SK-N-SH (cell line): Measurements from ENCODE around the gene DACH1. TPM values are rescaled to one million over a fixed set of nuclear protein-coding genes. Genes with fewer than 3 reads are reported as not detected.

Experiments
- CTCF ChIA-PET: fragments of 300-600, 350-600 bp; formaldehyde crosslinking; extraction: SDS; loops from one replicate; lab custom pipeline; 2021; lab: Yijun Ruan, JAX
- POLR2A ChIA-PET: fragments of 350-600 bp; sonication (Branson Sonifier 250); formaldehyde crosslinking; extraction: SDS; loops from one replicate; lab custom pipeline; 2020; ENCODE audit warnings: antibody characterized with exemption, inconsistent platforms; lab: Yijun Ruan, JAX
- DNase-seq: peaks from one replicate; pipeline ENCODE4 v3.0.0; 2012
- H2AFZ ChIP-seq: fragments of 200-600 bp; sonication (generic); 2 replicates; pipeline ENCODE4 v1.8.1; 2016; ENCODE audit warnings: antibody characterized with exemption, mild to moderate bottlenecking, low read depth
- H3F3A ChIP-seq: fragments of 200-600 bp; sonication (generic); replicated peaks from 2 replicates; pipeline ENCODE3; 2016; ENCODE audit warnings: antibody characterized with exemption, mild to moderate bottlenecking; ENCODE audit not compliant: insufficient read depth
- H3K27ac ChIP-seq, 2 experiments: fragments of 200-500 bp in 1 of 2; fragments of 200-600 bp in 1 of 2; sonication (Bioruptor generic) in 1 of 2; sonication (generic), shearing (Covaris generic) in 1 of 2; 2 replicates each; pipeline versions ENCODE4 v1.5.1 to v1.6.1; 2014 to 2016; ENCODE audit warnings: low read depth in 2 of 2, inconsistent platforms in 1 of 2, low read length in 1 of 2, mild to moderate bottlenecking in 1 of 2, mixed read lengths in 1 of 2
- H3K27me3 ChIP-seq: fragments of 200-600 bp; sonication (generic), shearing (Covaris generic); 2 replicates; pipeline ENCODE4 v1.6.1; 2016; ENCODE audit warnings: mixed run types; ENCODE audit not compliant: insufficient read depth
- H3K36me3 ChIP-seq, 2 experiments: fragments of 200-500 bp in 1 of 2; fragments of 200-600 bp in 1 of 2; sonication (Bioruptor generic) in 1 of 2; sonication (generic) in 1 of 2; replicated peaks in 1 of 2; 2 replicates each; pipeline versions ENCODE3 to v1.5.1; 2014 to 2016; ENCODE audit warnings: low read length in 1 of 2, mild to moderate bottlenecking in 1 of 2; ENCODE audit not compliant: insufficient read depth in 2 of 2, control insufficient read depth in 1 of 2
- H3K4me1 ChIP-seq, 2 experiments: fragments of 200-500 bp in 1 of 2; fragments of 200-600 bp in 1 of 2; sonication (Bioruptor generic) in 1 of 2; sonication (generic), shearing (Covaris generic) in 1 of 2; 2 replicates each; pipeline versions ENCODE4 v1.5.1 to v1.6.1; 2014 to 2016; ENCODE audit warnings: low read depth in 1 of 2, low read length in 1 of 2, mixed run types in 1 of 2; ENCODE audit not compliant: insufficient read depth in 2 of 2, control insufficient read depth in 1 of 2
- H3K4me2 ChIP-seq: fragments of 200-600 bp; sonication (generic), shearing (Covaris generic); 2 replicates; pipeline ENCODE4 v1.6.1; 2017; ENCODE audit warnings: mixed run types
- H3K4me3 ChIP-seq, 2 experiments: fragments of 200-500 bp in 1 of 2; fragments of 200-600 bp in 1 of 2; sonication (Bioruptor generic) in 1 of 2; sonication (generic), shearing (Covaris generic) in 1 of 2; 2 replicates each; pipeline versions ENCODE4 v1.5.1 to v1.8.1; 2014 to 2016; ENCODE audit warnings: low read depth in 2 of 2, inconsistent platforms in 1 of 2, low read length in 1 of 2, mild to moderate bottlenecking in 1 of 2, mixed read lengths in 1 of 2, moderate library complexity in 1 of 2
- H3K79me2 ChIP-seq: fragments of 200-600 bp; sonication (generic); 2 replicates; pipeline ENCODE4 v1.8.1; 2017; ENCODE audit warnings: mild to moderate bottlenecking; ENCODE audit not compliant: insufficient read depth
- H3K9ac ChIP-seq: fragments of 200-600 bp; sonication (generic); 2 replicates; pipeline ENCODE4 v1.6.1; 2017; ENCODE audit warnings: mixed run types
- H3K9me2 ChIP-seq: fragments of 200-600 bp; sonication (generic); 2 replicates; pipeline ENCODE4 v1.6.1; 2017; ENCODE audit warnings: mixed run types
- H3K9me3 ChIP-seq: fragments of 200-600 bp; sonication (generic); 2 replicates; pipeline ENCODE4 v1.6.1; 2017; ENCODE audit warnings: mixed run types, mild to moderate bottlenecking, moderate library complexity
- H4K20me1 ChIP-seq: fragments of 200-600 bp; sonication (generic); 2 replicates; pipeline ENCODE4 v1.6.1; 2017; ENCODE audit warnings: mild to moderate bottlenecking, mixed run types; ENCODE audit not compliant: insufficient read depth
- CHD2 ChIP-seq: fragments of 150-350 bp; IDR thresholded peaks from 2 replicates; pipeline ENCODE4 v1.6.1; 2018; ENCODE audit warnings: low read length; ENCODE audit not compliant: partially characterized antibody
- CTCF ChIP-seq: fragments of 200-600 bp; sonication (generic); IDR thresholded peaks from 2 replicates; pipeline ENCODE4 v1.6.1; 2017; ENCODE audit warnings: antibody characterized with exemption, mild to moderate bottlenecking, moderate library complexity
- EZH2phosphoT487 ChIP-seq: fragments of 200-600 bp; sonication (generic); IDR thresholded peaks from 2 replicates; pipeline ENCODE4 v1.6.1; 2017; ENCODE audit warnings: low read depth, mixed run types, mild to moderate bottlenecking, antibody characterized with exemption, moderate library complexity, borderline replicate concordance
- MEF2A ChIP-seq: IDR thresholded peaks from 2 replicates; pipeline ENCODE4 v1.4.0; 2012; ENCODE audit warnings: low read depth, borderline replicate concordance
- NRF1 ChIP-seq: IDR thresholded peaks from 2 replicates; pipeline ENCODE4 v1.6.1; 2012; ENCODE audit warnings: low read depth, mild to moderate bottlenecking, low read length
- POLR2AphosphoS5 ChIP-seq: IDR thresholded peaks from 2 replicates; pipeline ENCODE4 v1.6.1; 2012; ENCODE audit warnings: low read depth, low read length
- TAF1 ChIP-seq: IDR thresholded peaks from 2 replicates; pipeline ENCODE4 v1.6.1; 2012; ENCODE audit warnings: low read depth, mild to moderate bottlenecking, low read length, moderate library complexity, borderline replicate concordance
- USF1 ChIP-seq: IDR thresholded peaks from 2 replicates; pipeline ENCODE4 v1.4.0; 2012; ENCODE audit warnings: low read depth, borderline replicate concordance
- ZBTB33 ChIP-seq: IDR thresholded peaks from 2 replicates; pipeline ENCODE4 v1.4.0; 2012; ENCODE audit warnings: low read depth, borderline replicate concordance
- WGBS: methylation state at CpG from one replicate; pipeline ENCODE4 v1.1.6; 2017; ENCODE audit warnings: low lambda C conversion rate; 5-methylcytosine and 5-hydroxymethylcytosine counted together
- polyA plus RNA-seq, 3 experiments: library from polyadenylated mRNA; depleted of rRNA; stranded (reverse); fragments of >200 nt; gene quantifications; 2 replicates each; pipeline ENCODE4 v1.2.3, GENCODE V29; 2012
- TF ChIP-seq, protein P1 (sequence below): IDR thresholded peaks from 2 replicates; pipeline ENCODE4 v1.4.0; 2012; ENCODE audit warnings: low read depth
- TF ChIP-seq, protein P2 (sequence below): fragments of 150-350 bp; IDR thresholded peaks from 2 replicates; pipeline ENCODE4 v1.6.1; 2017; ENCODE audit warnings: antibody characterized with exemption, low read length, low read depth, borderline replicate concordance

DACH1 gene
- polyA plus RNA-seq, 1 of the 3 experiments (the other 2 are of a cell fraction) = 0.21 TPM

- no peak for TF ChIP-seq ZBTB33
- TF ChIP-seq, all 33 proteins: peak for 0
Measured at GRCh38 chr13:71882120-71882519, 15.1 kb upstream of the DACH1 start (continued).

DNA sequence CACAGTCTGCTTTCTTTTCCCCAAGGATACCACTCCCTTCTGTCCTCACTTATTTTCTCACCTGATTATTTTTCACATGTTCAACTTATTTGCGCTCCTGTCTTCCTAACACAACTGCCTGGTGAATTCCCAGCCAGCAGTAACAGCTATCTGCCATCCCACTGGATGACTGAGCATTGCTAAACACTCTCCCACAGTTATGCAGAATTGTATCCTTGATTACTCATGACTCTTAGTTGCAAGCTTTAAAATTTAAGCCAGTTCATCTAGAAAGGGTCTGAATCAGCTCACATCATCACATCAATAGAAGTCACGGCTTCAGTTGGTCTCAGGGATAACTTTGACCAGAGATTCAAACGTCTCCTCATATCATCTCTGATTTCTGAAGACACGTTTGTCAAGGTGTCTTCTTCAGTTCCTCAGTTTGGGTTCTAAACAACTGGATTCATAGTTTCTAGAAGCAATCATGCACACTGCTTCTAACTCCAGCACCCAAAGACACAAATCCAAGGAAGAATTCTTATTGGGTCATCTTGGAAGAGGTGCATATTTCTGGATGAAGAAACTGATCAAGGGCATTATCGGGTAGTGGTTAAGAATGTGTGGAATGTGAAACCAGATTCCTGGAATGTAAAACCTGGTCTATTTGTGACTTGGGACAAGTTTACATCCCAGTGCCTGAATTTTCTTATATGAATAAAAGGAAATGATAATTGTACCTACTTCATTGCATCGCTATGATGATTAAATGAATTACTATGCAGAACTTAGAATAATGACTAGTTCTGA lies 13.9 kb upstream of the DACH1 start:
- no peaks in the 10 kb centered on the region for H3K9me2 ChIP-seq
- no peak overlapping the region for H3K9ac ChIP-seq
- no peak overlapping the region for H3K27ac ChIP-seq
- no peaks in the 10 kb centered on the region for H3K9me3 ChIP-seq
- peaks cover 7% of the 10 kb centered on the region for H3F3A ChIP-seq
- no peaks in the 10 kb centered on the region for H3K36me3 ChIP-seq
- DNase-seq = no peak
- no peak overlapping the region for H3K4me3 ChIP-seq
- peaks cover 0 to 2% of the 10 kb centered on the region in 2 experiments; a peak in 1 of 4 replicates for H3K4me1 ChIP-seq
- 73% methylated on average over 6 of the region's 6 CpGs for WGBS
- no peaks in the 10 kb centered on the region for H3K79me2 ChIP-seq
- no peak overlapping the region for H3K4me2 ChIP-seq
- CTCF ChIA-PET = interaction anchor here (1.1 to 2.6 kb wide), 2 partner anchors 920 to 1158 kb away, joined by 4 to 8 read pairs; no protein-coding TSS in a partner anchor
- H3K27me3 ChIP-seq = no peaks in the 10 kb centered on the region
- TF ChIP-seq, protein P1, sequence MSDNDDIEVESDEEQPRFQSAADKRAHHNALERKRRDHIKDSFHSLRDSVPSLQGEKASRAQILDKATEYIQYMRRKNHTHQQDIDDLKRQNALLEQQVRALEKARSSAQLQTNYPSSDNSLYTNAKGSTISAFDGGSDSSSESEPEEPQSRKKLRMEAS = no peak
- TF ChIP-seq CTCF (no peak), EZH2phosphoT487 (no peak), TAF1 (no peak)
- H4K20me1 ChIP-seq = no peaks in the 10 kb centered on the region
- POLR2A ChIA-PET = no interaction called here
- no peak overlapping the region for H2AFZ ChIP-seq

DNA sequence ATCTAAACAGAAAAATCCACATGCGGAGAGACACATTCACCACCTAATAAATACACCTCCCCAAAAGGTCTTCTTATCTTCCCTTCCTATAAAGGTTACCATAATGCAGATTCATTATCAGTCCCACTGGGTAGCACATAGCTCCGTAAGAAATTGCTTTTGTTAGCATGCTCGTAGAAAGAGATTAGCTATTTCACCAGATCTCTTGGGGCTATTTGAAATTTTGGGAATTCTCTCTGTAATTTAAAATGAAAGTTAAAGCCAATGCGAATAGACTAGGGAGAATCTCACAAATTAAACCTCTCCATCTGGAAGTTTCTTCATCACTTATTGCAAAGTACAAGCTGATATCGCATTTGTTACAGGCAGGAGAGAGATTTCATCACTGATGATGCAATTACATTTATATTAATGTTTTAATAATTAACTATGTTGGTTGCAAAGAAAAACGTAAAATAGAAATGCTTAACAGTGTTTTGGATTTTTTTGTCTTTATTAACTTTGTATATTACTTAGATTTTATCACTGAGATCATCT lies 12.9 kb upstream of the DACH1 start:
- Histone ChIP-seq H3K4me3 (no peak overlapping the region), H2AFZ (no peak overlapping the region), H3K36me3 (no peaks in the 10 kb centered on the region), H4K20me1 (no peaks in the 10 kb centered on the region), H3K27ac (no peak overlapping the region), H3K4me1 (peaks cover 0 to 2% of the 10 kb centered on the region in 2 experiments; a peak in 1 of 4 replicates), H3K9me2 (no peaks in the 10 kb centered on the region), H3K27me3 (no peaks in the 10 kb centered on the region), H3F3A (peaks cover 7% of the 10 kb centered on the region), H3K9me3 (no peaks in the 10 kb centered on the region), H3K4me2 (no peak overlapping the region), H3K79me2 (no peaks in the 10 kb centered on the region), H3K9ac (no peak overlapping the region)
- CTCF ChIA-PET = interaction anchor here (0.6 to 2.8 kb wide), 29 partner anchors 8 to 1495 kb away, joined by 3 to 29 read pairs (median 4); partner anchors contain the start of gene DACH1
- DNase-seq = no peak
- POLR2A ChIA-PET = no interaction called here
- WGBS = 69% methylated on average over 6 of the region's 6 CpGs
- TF ChIP-seq, protein P1 = no peak
- TF ChIP-seq, protein P2, sequence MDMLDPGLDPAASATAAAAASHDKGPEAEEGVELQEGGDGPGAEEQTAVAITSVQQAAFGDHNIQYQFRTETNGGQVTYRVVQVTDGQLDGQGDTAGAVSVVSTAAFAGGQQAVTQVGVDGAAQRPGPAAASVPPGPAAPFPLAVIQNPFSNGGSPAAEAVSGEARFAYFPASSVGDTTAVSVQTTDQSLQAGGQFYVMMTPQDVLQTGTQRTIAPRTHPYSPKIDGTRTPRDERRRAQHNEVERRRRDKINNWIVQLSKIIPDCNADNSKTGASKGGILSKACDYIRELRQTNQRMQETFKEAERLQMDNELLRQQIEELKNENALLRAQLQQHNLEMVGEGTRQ = no peak
- TF ChIP-seq USF1 = no peak
- TF ChIP-seq MEF2A = no peak
- TF ChIP-seq NRF1 = no peak
- no peak for TF ChIP-seq CHD2
- TF ChIP-seq POLR2AphosphoS5 = no peak
